ENCODE data around the gene UGT2A3. TPM values are rescaled to one million over a fixed set of nuclear protein-coding genes. Genes with fewer than 3 reads are reported as not detected.

UGT2A3 gene
- total and polyA plus RNA-seq, 4 donors, result 16.3 to 41.4 (median 28.2) TPM

- no peaks in the 10 kb centered on the region for H3K36me3 ChIP-seq (ENCODE audit: control insufficient read depth in 4 of 4, insufficient read depth in 3 of 4, low read depth in 1 of 4, low read length in 3 of 4)
- H3K27me3 ChIP-seq (ENCODE audit: control insufficient read depth in 4 of 4, insufficient read depth in 4 of 4, low read length in 3 of 4), result no peaks in the 10 kb centered on the region
- no peak for TF ChIP-seq NR2F2 (IDR thresholded peaks at IDR 0.05)
- no peak for TF ChIP-seq HNF4G (IDR thresholded peaks at IDR 0.05)
- no peak for TF ChIP-seq FOXA1 (IDR thresholded peaks at IDR 0.05)
- no peak for TF ChIP-seq ATF3 (IDR thresholded peaks at IDR 0.05)
- TF ChIP-seq, protein P1, sequence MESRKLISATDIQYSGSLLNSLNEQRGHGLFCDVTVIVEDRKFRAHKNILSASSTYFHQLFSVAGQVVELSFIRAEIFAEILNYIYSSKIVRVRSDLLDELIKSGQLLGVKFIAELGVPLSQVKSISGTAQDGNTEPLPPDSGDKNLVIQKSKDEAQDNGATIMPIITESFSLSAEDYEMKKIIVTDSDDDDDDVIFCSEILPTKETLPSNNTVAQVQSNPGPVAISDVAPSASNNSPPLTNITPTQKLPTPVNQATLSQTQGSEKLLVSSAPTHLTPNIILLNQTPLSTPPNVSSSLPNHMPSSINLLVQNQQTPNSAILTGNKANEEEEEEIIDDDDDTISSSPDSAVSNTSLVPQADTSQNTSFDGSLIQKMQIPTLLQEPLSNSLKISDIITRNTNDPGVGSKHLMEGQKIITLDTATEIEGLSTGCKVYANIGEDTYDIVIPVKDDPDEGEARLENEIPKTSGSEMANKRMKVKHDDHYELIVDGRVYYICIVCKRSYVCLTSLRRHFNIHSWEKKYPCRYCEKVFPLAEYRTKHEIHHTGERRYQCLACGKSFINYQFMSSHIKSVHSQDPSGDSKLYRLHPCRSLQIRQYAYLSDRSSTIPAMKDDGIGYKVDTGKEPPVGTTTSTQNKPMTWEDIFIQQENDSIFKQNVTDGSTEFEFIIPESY (IDR thresholded peaks at IDR 0.05), result no peak
- TF ChIP-seq JUND (IDR thresholded peaks at IDR 0.05), result no peak
- TF ChIP-seq GABPA (IDR thresholded peaks at IDR 0.05 in 1 of 2, conservative IDR thresholded peaks at IDR 0.05 in 1 of 2), result no peak
- no peak for TF ChIP-seq EGR1 (IDR thresholded peaks at IDR 0.05; ENCODE audit: low read depth in 2 of 2)
- TF ChIP-seq YY1 (IDR thresholded peaks at IDR 0.05), result no peak
- TF ChIP-seq, protein P2, sequence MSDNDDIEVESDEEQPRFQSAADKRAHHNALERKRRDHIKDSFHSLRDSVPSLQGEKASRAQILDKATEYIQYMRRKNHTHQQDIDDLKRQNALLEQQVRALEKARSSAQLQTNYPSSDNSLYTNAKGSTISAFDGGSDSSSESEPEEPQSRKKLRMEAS (IDR thresholded peaks at IDR 0.05), result no peak
- TF ChIP-seq, protein P3, sequence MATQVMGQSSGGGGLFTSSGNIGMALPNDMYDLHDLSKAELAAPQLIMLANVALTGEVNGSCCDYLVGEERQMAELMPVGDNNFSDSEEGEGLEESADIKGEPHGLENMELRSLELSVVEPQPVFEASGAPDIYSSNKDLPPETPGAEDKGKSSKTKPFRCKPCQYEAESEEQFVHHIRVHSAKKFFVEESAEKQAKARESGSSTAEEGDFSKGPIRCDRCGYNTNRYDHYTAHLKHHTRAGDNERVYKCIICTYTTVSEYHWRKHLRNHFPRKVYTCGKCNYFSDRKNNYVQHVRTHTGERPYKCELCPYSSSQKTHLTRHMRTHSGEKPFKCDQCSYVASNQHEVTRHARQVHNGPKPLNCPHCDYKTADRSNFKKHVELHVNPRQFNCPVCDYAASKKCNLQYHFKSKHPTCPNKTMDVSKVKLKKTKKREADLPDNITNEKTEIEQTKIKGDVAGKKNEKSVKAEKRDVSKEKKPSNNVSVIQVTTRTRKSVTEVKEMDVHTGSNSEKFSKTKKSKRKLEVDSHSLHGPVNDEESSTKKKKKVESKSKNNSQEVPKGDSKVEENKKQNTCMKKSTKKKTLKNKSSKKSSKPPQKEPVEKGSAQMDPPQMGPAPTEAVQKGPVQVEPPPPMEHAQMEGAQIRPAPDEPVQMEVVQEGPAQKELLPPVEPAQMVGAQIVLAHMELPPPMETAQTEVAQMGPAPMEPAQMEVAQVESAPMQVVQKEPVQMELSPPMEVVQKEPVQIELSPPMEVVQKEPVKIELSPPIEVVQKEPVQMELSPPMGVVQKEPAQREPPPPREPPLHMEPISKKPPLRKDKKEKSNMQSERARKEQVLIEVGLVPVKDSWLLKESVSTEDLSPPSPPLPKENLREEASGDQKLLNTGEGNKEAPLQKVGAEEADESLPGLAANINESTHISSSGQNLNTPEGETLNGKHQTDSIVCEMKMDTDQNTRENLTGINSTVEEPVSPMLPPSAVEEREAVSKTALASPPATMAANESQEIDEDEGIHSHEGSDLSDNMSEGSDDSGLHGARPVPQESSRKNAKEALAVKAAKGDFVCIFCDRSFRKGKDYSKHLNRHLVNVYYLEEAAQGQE (IDR thresholded peaks at IDR 0.05), result no peak
- no peaks in the 10 kb centered on the region for H3K9me3 ChIP-seq (ENCODE audit: control insufficient read depth in 4 of 4, low read length in 3 of 4)
- no peak overlapping the region for H3K9ac ChIP-seq (ENCODE audit: low read depth in 1 of 2, low read length in 2 of 2)
- H3K4me3 ChIP-seq (ENCODE audit: low read depth in 1 of 3, low read length in 3 of 3), result no peak overlapping the region
- WGBS, result 97% methylated on average over 8 of the region's 8 CpGs
- no peak overlapping the region for H3K27ac ChIP-seq (ENCODE audit: low read depth in 1 of 2, low read length in 2 of 2)
- H3K4me1 ChIP-seq (ENCODE audit: control insufficient read depth in 4 of 4, insufficient read depth in 4 of 4, low read length in 3 of 4), result no peaks in the 10 kb centered on the region
- no peak for DNase-seq (ENCODE audit: low spot score)
These were observed 34.6 kb downstream of the UGT2A3 start for GRCh38 chr4:68917016-68917415.

- H3K4me1 ChIP-seq (ENCODE audit: control insufficient read depth in 4 of 4, insufficient read depth in 4 of 4, low read length in 3 of 4), result peaks cover 0 to 9% (median 7%) of the 10 kb centered on the region in 4 donors
- TF ChIP-seq FOXA1 (IDR thresholded peaks at IDR 0.05) (no peak), RAD21 (IDR thresholded peaks at IDR 0.05) (no peak), EGR1 (IDR thresholded peaks at IDR 0.05; ENCODE audit: low read depth in 2 of 2) (no peak), JUND (IDR thresholded peaks at IDR 0.05) (no peak), HNF4G (IDR thresholded peaks at IDR 0.05) (no peak), RXRA (IDR thresholded peaks at IDR 0.05) (no peak), GABPA (IDR thresholded peaks at IDR 0.05 in 1 of 2, conservative IDR thresholded peaks at IDR 0.05 in 1 of 2) (no peak), HNF4A (conservative IDR thresholded peaks at IDR 0.05) (no peak), TAF1 (conservative IDR thresholded peaks at IDR 0.05) (no peak), YY1 (IDR thresholded peaks at IDR 0.05) (no peak), NR2F2 (IDR thresholded peaks at IDR 0.05) (no peak), ATF3 (IDR thresholded peaks at IDR 0.05) (no peak)
- TF ChIP-seq, protein P1 (IDR thresholded peaks at IDR 0.05), result no peak
- TF ChIP-seq, protein P2 (IDR thresholded peaks at IDR 0.05), result no peak
- TF ChIP-seq, protein P4, sequence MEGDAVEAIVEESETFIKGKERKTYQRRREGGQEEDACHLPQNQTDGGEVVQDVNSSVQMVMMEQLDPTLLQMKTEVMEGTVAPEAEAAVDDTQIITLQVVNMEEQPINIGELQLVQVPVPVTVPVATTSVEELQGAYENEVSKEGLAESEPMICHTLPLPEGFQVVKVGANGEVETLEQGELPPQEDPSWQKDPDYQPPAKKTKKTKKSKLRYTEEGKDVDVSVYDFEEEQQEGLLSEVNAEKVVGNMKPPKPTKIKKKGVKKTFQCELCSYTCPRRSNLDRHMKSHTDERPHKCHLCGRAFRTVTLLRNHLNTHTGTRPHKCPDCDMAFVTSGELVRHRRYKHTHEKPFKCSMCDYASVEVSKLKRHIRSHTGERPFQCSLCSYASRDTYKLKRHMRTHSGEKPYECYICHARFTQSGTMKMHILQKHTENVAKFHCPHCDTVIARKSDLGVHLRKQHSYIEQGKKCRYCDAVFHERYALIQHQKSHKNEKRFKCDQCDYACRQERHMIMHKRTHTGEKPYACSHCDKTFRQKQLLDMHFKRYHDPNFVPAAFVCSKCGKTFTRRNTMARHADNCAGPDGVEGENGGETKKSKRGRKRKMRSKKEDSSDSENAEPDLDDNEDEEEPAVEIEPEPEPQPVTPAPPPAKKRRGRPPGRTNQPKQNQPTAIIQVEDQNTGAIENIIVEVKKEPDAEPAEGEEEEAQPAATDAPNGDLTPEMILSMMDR (IDR thresholded peaks at IDR 0.05; ENCODE audit: low read depth, low read length, missing input control), result no peak
- TF ChIP-seq, protein P3 (IDR thresholded peaks at IDR 0.05), result no peak
- no peaks in the 10 kb centered on the region for H3K27me3 ChIP-seq (ENCODE audit: control insufficient read depth in 4 of 4, insufficient read depth in 4 of 4, low read length in 3 of 4)
- H3K4me3 ChIP-seq (ENCODE audit: low read depth in 1 of 3, low read length in 3 of 3), result no peak overlapping the region
- DNase-seq (ENCODE audit: low spot score), result no peak
- H3K27ac ChIP-seq (ENCODE audit: low read depth in 1 of 2, low read length in 2 of 2), result no peak overlapping the region
- H3K36me3 ChIP-seq (ENCODE audit: control insufficient read depth in 4 of 4, insufficient read depth in 3 of 4, low read depth in 1 of 4, low read length in 3 of 4), result no peaks in the 10 kb centered on the region
- WGBS, result 73% methylated on average over 3 of the region's 3 CpGs
- no peaks in the 10 kb centered on the region for H3K9me3 ChIP-seq (ENCODE audit: control insufficient read depth in 4 of 4, low read length in 3 of 4)
- H3K9ac ChIP-seq (ENCODE audit: low read depth in 1 of 2, low read length in 2 of 2), result no peak overlapping the region
These were observed 38.8 kb downstream of the UGT2A3 start for GRCh38 chr4:68912807-68913206.
